ENCODE measurements around the gene CEP97. TPM values are rescaled to one million over a fixed set of nuclear protein-coding genes. Genes with fewer than 3 reads are reported as not detected.
A peak's percentile ranks its signal among the peaks of the same experiment; 100 is the strongest.

CEP97 gene
- total and polyA plus RNA-seq, 9 of the 15 experiments (the other 6 are each of a cell fraction or from before 2014, with no cell fraction given): 2.0 to 10.1 (median 4.3) TPM

- ChIA-PET CTCF (ENCODE audit: low intra/inter-chr PET ratio) (interaction anchor here (0.6 kb wide), 1 partner anchor 43 kb away, joined by 3 read pairs; no protein-coding TSS in a partner anchor), POLR2A (interaction anchor here (1.0 to 4.6 kb wide), 7 partner anchors 10 to 102 kb away, joined by 3 to 70 read pairs (median 5); partner anchors contain the start of genes CEP97, PCNP and RPL24)
- Histone ChIP-seq H2AFZ (ENCODE audit: low read depth, low read length) (peak overlapping the region; percentile 81), H3K4me3 (peak overlapping the region; percentile 79), H3K4me2 (ENCODE audit: insufficient read depth, low read length) (peak overlapping the region; percentile 90), H3K9me3 (replicated peaks; ENCODE audit: control insufficient read depth, insufficient read depth, low read depth, low read length) (no peaks in the 10 kb centered on the region), H3K9ac (ENCODE audit: insufficient read depth in 1 of 2, low read depth in 2 of 2, low read length in 2 of 2) (peak overlapping the region; percentile 82 to 99), H3K27me3 (ENCODE audit: control insufficient read depth in 2 of 2, insufficient read depth in 2 of 2, low read length in 2 of 2) (no peaks in the 10 kb centered on the region), H4K20me1 (replicated peaks; ENCODE audit: control insufficient read depth, insufficient read depth, low read length) (no peaks in the 10 kb centered on the region; the same call in 1 of the 2 replicates), H3K27ac (ENCODE audit: extremely low read depth, low read depth, low read length) (peak overlapping the region; percentile 86), H3K79me2 (ENCODE audit: control insufficient read depth, insufficient read depth, low read length) (peaks cover 80% of the 10 kb centered on the region), H3K36me3 (ENCODE audit: control insufficient read depth, insufficient read depth, low read length) (peaks cover 31% of the 10 kb centered on the region), H3K9me1 (ENCODE audit: control insufficient read depth, insufficient read depth, low read length) (no peaks in the 10 kb centered on the region), H3K4me1 (replicated peaks in 1 of 2; ENCODE audit: control insufficient read depth in 2 of 2, insufficient read depth in 2 of 2, low read length in 2 of 2) (peaks cover 6 to 14% of the 10 kb centered on the region in 2 experiments; a peak in 4 of 5 replicates)
- FAIRE-seq: no peak
- in situ Hi-C loops (cut with MboI) (no loop called here), intact Hi-C loops (cut with micrococcal nuclease) (loop anchor here (5.0 kb wide), 1 partner anchor 164 kb away; the partner anchor contains the start of gene SENP7)
- peak; percentile 85 to 93 (median 88) for DNase-seq (ENCODE audit: extremely low read depth in 1 of 4, low spot score in 3 of 4)
- under 1% methylated on average over 27 of the region's 57 CpGs for WGBS (ENCODE audit: insufficient coverage, low coverage, missing lambda C conversion rate)
- no TSS peak for BruUV-seq (replicated peaks)
- ATAC-seq: peak; percentile 89
- TF ChIP-seq SAP30 (IDR thresholded peaks at IDR 0.05; ENCODE audit: borderline replicate concordance, insufficient read depth, low read depth, low read length, poor library complexity, severe bottlenecking): peak; percentile 16
- TF ChIP-seq RB1 (IDR thresholded peaks at IDR 0.05; ENCODE audit: low read depth): peak; percentile 42; the same call in 1 of the 2 replicates
- TF ChIP-seq, protein P1, sequence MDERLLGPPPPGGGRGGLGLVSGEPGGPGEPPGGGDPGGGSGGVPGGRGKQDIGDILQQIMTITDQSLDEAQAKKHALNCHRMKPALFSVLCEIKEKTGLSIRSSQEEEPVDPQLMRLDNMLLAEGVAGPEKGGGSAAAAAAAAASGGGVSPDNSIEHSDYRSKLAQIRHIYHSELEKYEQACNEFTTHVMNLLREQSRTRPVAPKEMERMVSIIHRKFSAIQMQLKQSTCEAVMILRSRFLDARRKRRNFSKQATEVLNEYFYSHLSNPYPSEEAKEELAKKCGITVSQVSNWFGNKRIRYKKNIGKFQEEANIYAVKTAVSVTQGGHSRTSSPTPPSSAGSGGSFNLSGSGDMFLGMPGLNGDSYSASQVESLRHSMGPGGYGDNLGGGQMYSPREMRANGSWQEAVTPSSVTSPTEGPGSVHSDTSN (CRISPR knock-in tag; IDR thresholded peaks at IDR 0.05; ENCODE audit: low read depth): no peak
- TF ChIP-seq, protein P1 (tag; conservative IDR thresholded peaks at IDR 0.05; ENCODE audit: low read depth): no peak
- TF ChIP-seq CHD1 (IDR thresholded peaks at IDR 0.05; ENCODE audit: low read length): peak; percentile 28
- peak; percentile 80 for TF ChIP-seq POLR2G (IDR thresholded peaks at IDR 0.05; ENCODE audit: low read depth, low read length)
- 0 out of 2 replicates have a peak, but pooled peaks have one; percentile 35 for TF ChIP-seq CBFB (CRISPR knock-in tag; IDR thresholded peaks at IDR 0.05)
- 0 out of 2 replicates have a peak, but pooled peaks have one; percentile 82 for TF ChIP-seq HIVEP1 (CRISPR knock-in tag; IDR thresholded peaks at IDR 0.05)
- TF ChIP-seq, protein P2, sequence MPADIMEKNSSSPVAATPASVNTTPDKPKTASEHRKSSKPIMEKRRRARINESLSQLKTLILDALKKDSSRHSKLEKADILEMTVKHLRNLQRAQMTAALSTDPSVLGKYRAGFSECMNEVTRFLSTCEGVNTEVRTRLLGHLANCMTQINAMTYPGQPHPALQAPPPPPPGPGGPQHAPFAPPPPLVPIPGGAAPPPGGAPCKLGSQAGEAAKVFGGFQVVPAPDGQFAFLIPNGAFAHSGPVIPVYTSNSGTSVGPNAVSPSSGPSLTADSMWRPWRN (IDR thresholded peaks at IDR 0.05; ENCODE audit: low read depth): peak; percentile 53; the same call in 1 of the 2 replicates
- no peak for TF ChIP-seq NR2F6 (CRISPR knock-in tag; IDR thresholded peaks at IDR 0.05)
- TF ChIP-seq, protein P3, sequence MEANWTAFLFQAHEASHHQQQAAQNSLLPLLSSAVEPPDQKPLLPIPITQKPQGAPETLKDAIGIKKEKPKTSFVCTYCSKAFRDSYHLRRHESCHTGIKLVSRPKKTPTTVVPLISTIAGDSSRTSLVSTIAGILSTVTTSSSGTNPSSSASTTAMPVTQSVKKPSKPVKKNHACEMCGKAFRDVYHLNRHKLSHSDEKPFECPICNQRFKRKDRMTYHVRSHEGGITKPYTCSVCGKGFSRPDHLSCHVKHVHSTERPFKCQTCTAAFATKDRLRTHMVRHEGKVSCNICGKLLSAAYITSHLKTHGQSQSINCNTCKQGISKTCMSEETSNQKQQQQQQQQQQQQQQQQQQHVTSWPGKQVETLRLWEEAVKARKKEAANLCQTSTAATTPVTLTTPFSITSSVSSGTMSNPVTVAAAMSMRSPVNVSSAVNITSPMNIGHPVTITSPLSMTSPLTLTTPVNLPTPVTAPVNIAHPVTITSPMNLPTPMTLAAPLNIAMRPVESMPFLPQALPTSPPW (CRISPR knock-in tag; IDR thresholded peaks at IDR 0.05): peak; percentile 64
- peak in 1 of 2 experiments; percentile 11; a peak in 1 of 4 replicates for TF ChIP-seq HDAC1 (IDR thresholded peaks at IDR 0.05)
- no peak for TF ChIP-seq SLC30A9 (CRISPR knock-in tag; IDR thresholded peaks at IDR 0.05)
- TF ChIP-seq MAFK (IDR thresholded peaks at IDR 0.05; ENCODE audit: low read length): no peak
- no peak for TF ChIP-seq ZNF583 (CRISPR knock-in tag; IDR thresholded peaks at IDR 0.05)
- peak; percentile 36 to 51; a peak in 2 of 4 replicates for TF ChIP-seq MAZ (CRISPR knock-in tag; conservative IDR thresholded peaks at IDR 0.05 in 1 of 2, IDR thresholded peaks at IDR 0.05 in 1 of 2)
- TF ChIP-seq CCNT2 (IDR thresholded peaks at IDR 0.05; ENCODE audit: borderline replicate concordance, extremely low read depth, insufficient read length, low read depth, low read length): peak; percentile 80
These were observed 48.1 kb upstream of the CEP97 start for GRCh38 chr3:101676216-101676764.

Measured in K562 (cell line).